Neuronal stem cell (in vitro differentiated cells): ENCODE measurements around the gene CYTH1.

Experiments
- DNase-seq: peaks from one replicate; pipeline ENCODE4 v3.0.0-alpha.2; 2013; ENCODE audit warnings: low spot score
- H2AFZ ChIP-seq: one replicate; pipeline ENCODE4 v1.6.1; 2013; ENCODE audit warnings: mild to moderate bottlenecking, low read length, inconsistent platforms
- H2AK5ac ChIP-seq: 2 replicates; pipeline ENCODE4 v1.6.1; 2013; ENCODE audit warnings: low read depth, mild to moderate bottlenecking, inconsistent platforms, low read length, moderate library complexity, mixed read lengths
- H2BK120ac ChIP-seq: 2 replicates; pipeline ENCODE4 v1.6.1; 2013; ENCODE audit warnings: low read depth, mild to moderate bottlenecking, inconsistent platforms, low read length, moderate library complexity, mixed read lengths
- H2BK12ac ChIP-seq: one replicate; pipeline ENCODE4 v1.6.1; 2013; ENCODE audit warnings: low read length, inconsistent platforms
- H2BK15ac ChIP-seq: 2 replicates; pipeline ENCODE4 v1.6.1; 2013; ENCODE audit warnings: mild to moderate bottlenecking, low read length, inconsistent platforms, mixed read lengths
- H2BK5ac ChIP-seq: one replicate; pipeline ENCODE4 v1.6.1; 2013; ENCODE audit warnings: inconsistent platforms, mild to moderate bottlenecking, low read length, moderate library complexity
- H3K14ac ChIP-seq: one replicate; pipeline ENCODE4 v1.6.1; 2013; ENCODE audit warnings: low read length, inconsistent platforms
- H3K18ac ChIP-seq: 2 replicates; pipeline ENCODE4 v1.6.1; 2013; ENCODE audit warnings: low read length, inconsistent platforms
- H3K23ac ChIP-seq: 2 replicates; pipeline ENCODE4 v1.6.1; 2013; ENCODE audit warnings: low read depth, mild to moderate bottlenecking, mixed read lengths, low read length, inconsistent platforms; ENCODE audit not compliant: poor library complexity
- H3K27ac ChIP-seq: replicated peaks from 3 replicates; pipeline ENCODE4 v1.5.1; 2013; ENCODE audit warnings: low read length, inconsistent platforms
- H3K27me3 ChIP-seq, 3 experiments: 2 replicates each; pipeline ENCODE4 v1.6.1; 2013; ENCODE audit warnings: low read length in 3 of 3, mild to moderate bottlenecking in 2 of 3, inconsistent platforms in 1 of 3, low read depth in 1 of 3, mixed read lengths in 1 of 3, moderate library complexity in 1 of 3; ENCODE audit not compliant: control insufficient read depth in 3 of 3, insufficient read depth in 3 of 3
- H3K36me3 ChIP-seq, 2 donors: replicated peaks in 1 of 2; 2 replicates each; pipeline ENCODE4 v1.6.1; 2013; ENCODE audit warnings: low read length in 2 of 2; ENCODE audit not compliant: control insufficient read depth in 2 of 2, insufficient read depth in 2 of 2
- H3K4ac ChIP-seq: 2 replicates; pipeline ENCODE4 v1.6.1; 2013; ENCODE audit warnings: inconsistent platforms, mild to moderate bottlenecking, low read length, moderate library complexity
- H3K4me1 ChIP-seq, 2 donors: 1 replicate in 1 of 2; 2 replicates in 1 of 2; pipeline ENCODE4 v1.6.1; 2013; ENCODE audit warnings: low read length in 2 of 2, low read depth in 1 of 2; ENCODE audit not compliant: control insufficient read depth in 2 of 2, insufficient read depth in 1 of 2
- H3K4me2 ChIP-seq: one replicate; pipeline ENCODE4 v1.6.1; 2013; ENCODE audit warnings: mild to moderate bottlenecking, low read length, inconsistent platforms; ENCODE audit not compliant: insufficient read depth, poor library complexity, severe bottlenecking
- H3K4me3 ChIP-seq, 2 donors: 2 replicates each; pipeline ENCODE4 v1.5.1; 2013; ENCODE audit warnings: low read length in 2 of 2, mild to moderate bottlenecking in 2 of 2, inconsistent platforms in 1 of 2, moderate library complexity in 1 of 2
- H3K79me1 ChIP-seq: one replicate; pipeline ENCODE4 v1.6.1; 2013; ENCODE audit warnings: low read depth, mild to moderate bottlenecking, inconsistent platforms, low read length, moderate library complexity
- H3K9ac ChIP-seq: one replicate; pipeline ENCODE4 v1.6.1; 2013; ENCODE audit warnings: mild to moderate bottlenecking, low read depth, low read length, inconsistent platforms; ENCODE audit not compliant: poor library complexity
- H3K9me3 ChIP-seq, 2 donors: replicated peaks in 1 of 2; 2 replicates each; pipeline versions ENCODE3 to v1.6.1; 2013; ENCODE audit warnings: low read length in 2 of 2, mild to moderate bottlenecking in 2 of 2, inconsistent platforms in 1 of 2, low read depth in 1 of 2, mixed read lengths in 1 of 2, moderate library complexity in 1 of 2; ENCODE audit not compliant: control insufficient read depth in 2 of 2, insufficient read depth in 1 of 2
- H4K8ac ChIP-seq: one replicate; pipeline ENCODE4 v1.6.1; 2013; ENCODE audit warnings: low read depth, mild to moderate bottlenecking, inconsistent platforms, low read length, moderate library complexity
- H4K91ac ChIP-seq: one replicate; pipeline ENCODE4 v1.6.1; 2013; ENCODE audit warnings: low read length, low read depth, mild to moderate bottlenecking, inconsistent platforms; ENCODE audit not compliant: poor library complexity
- WGBS, 2 donors: extraction: QIAGEN DNeasy Blood & Tissue Kit; methylation state at CpG; one replicate each; pipeline ENCODE4 v1.1.7; 2013; ENCODE audit warnings: missing lambda C conversion rate in 2 of 2, mixed read lengths in 1 of 2; ENCODE audit not compliant: insufficient read length in 2 of 2, insufficient replicate concordance in 1 of 2; ENCODE audit errors: extremely low coverage in 2 of 2; 5-methylcytosine and 5-hydroxymethylcytosine counted together

CYTH1 gene

GRCh38 chr17:78791840-78792709, 10.0 kb upstream of the CYTH1 start:
- Histone ChIP-seq H3K4me3 (no peak overlapping the region), H3K27me3 (no peaks in the 10 kb centered on the region), H2BK15ac (no peak overlapping the region), H4K8ac (no peak overlapping the region), H3K9me3 (peaks cover 0 to 3% of the 10 kb centered on the region in 2 donors), H3K14ac (no peak overlapping the region), H3K79me1 (peaks cover 2% of the 10 kb centered on the region), H3K4me1 (peaks cover 0 to 7% of the 10 kb centered on the region in 2 donors), H2AFZ (no peak overlapping the region), H3K27ac (peak overlapping the region; percentile 2), H2BK5ac (no peak overlapping the region), H3K9ac (no peak overlapping the region), H3K18ac (peak overlapping the region; percentile 40), H4K91ac (no peak overlapping the region), H2BK12ac (no peak overlapping the region), H3K36me3 (peaks cover 17 to 42% of the 10 kb centered on the region in 2 donors), H2AK5ac (no peak overlapping the region), H3K4me2 (no peak overlapping the region), H3K4ac (no peak overlapping the region), H3K23ac (no peak overlapping the region), H2BK120ac (no peak overlapping the region)
- WGBS, 2 donors, result no CpG with 5 or more reads among the region's 11 CpGs
- DNase-seq, result no peak

DNA sequence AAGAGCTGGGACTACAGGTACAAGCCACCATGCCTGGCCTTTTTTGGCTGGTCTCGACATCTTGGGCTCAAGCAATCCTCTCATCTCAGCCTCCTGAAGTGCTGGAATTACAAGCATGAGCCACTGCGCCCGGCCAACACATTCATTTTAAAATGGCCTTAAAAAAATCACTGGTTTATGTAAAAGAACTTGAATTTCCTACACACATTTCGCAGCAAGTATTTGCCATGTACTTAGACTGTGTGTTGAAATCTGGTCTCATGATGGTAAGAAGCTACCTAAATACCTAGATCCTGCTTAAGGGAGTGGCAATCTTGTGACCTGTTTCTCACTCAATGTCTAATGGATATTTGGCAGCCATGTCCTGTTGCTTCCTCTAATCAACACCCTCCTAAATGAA, 8.5 kb upstream of the CYTH1 start:
- no peak overlapping the region for H3K23ac ChIP-seq
- peaks cover 0 to 3% of the 10 kb centered on the region in 2 donors for H3K9me3 ChIP-seq
- H2BK120ac ChIP-seq, result no peak overlapping the region
- H2BK5ac ChIP-seq, result no peak overlapping the region
- no peak overlapping the region for H4K8ac ChIP-seq
- no peak for DNase-seq
- H3K79me1 ChIP-seq, result no peaks in the 10 kb centered on the region
- no peak overlapping the region for H2AK5ac ChIP-seq
- no peak overlapping the region for H2BK15ac ChIP-seq
- H2AFZ ChIP-seq, result no peak overlapping the region
- no peak overlapping the region for H3K14ac ChIP-seq
- H3K18ac ChIP-seq, result no peak overlapping the region
- no peak overlapping the region for H3K27ac ChIP-seq
- H3K36me3 ChIP-seq, result peaks cover 6 to 27% of the 10 kb centered on the region in 2 donors
- WGBS, 2 donors, result no CpG with 5 or more reads among the region's 4 CpGs
- H3K27me3 ChIP-seq, result no peaks in the 10 kb centered on the region
- peaks cover 0 to 7% of the 10 kb centered on the region in 2 donors for H3K4me1 ChIP-seq
- no peak overlapping the region for H3K4me3 ChIP-seq
- H4K91ac ChIP-seq, result no peak overlapping the region
- no peak overlapping the region for H2BK12ac ChIP-seq
- no peak overlapping the region for H3K9ac ChIP-seq
- H3K4ac ChIP-seq, result no peak overlapping the region
- H3K4me2 ChIP-seq, result no peak overlapping the region

- no peak overlapping the region for H2AFZ ChIP-seq
- no peak overlapping the region for H3K23ac ChIP-seq
- H4K91ac ChIP-seq, result no peak overlapping the region
- no peak overlapping the region for H2BK120ac ChIP-seq
- no peak overlapping the region for H3K4me2 ChIP-seq
- no peaks in the 10 kb centered on the region for H3K79me1 ChIP-seq
- H3K36me3 ChIP-seq, result peaks cover 2 to 19% of the 10 kb centered on the region in 2 donors
- H3K14ac ChIP-seq, result no peak overlapping the region
- H3K4me1 ChIP-seq, result peaks cover 0 to 7% of the 10 kb centered on the region in 2 donors
- H3K4me3 ChIP-seq, result no peak overlapping the region
- no peak overlapping the region for H4K8ac ChIP-seq
- no peak overlapping the region for H3K9ac ChIP-seq
- H3K4ac ChIP-seq, result no peak overlapping the region
- no CpG with 5 or more reads among the region's 14 CpGs for WGBS, 2 donors
- H3K18ac ChIP-seq, result no peak overlapping the region
- no peak overlapping the region for H2BK15ac ChIP-seq
- peak overlapping the region; percentile 13 for H3K27ac ChIP-seq
- no peak overlapping the region for H2BK12ac ChIP-seq
- no peak for DNase-seq
- H2BK5ac ChIP-seq, result no peak overlapping the region
- no peaks in the 10 kb centered on the region for H3K27me3 ChIP-seq
- H2AK5ac ChIP-seq, result no peak overlapping the region
- peaks cover 0 to 3% of the 10 kb centered on the region in 2 donors for H3K9me3 ChIP-seq
Observed at GRCh38 chr17:78789663-78790181, 7.6 kb upstream of the CYTH1 start.

GRCh38 chr17:78789149-78789662, 7.1 kb upstream of the CYTH1 start:
- no peak overlapping the region for H3K4ac ChIP-seq
- H3K4me1 ChIP-seq, result peaks cover 0 to 7% of the 10 kb centered on the region in 2 donors
- H3K27me3 ChIP-seq, result no peaks in the 10 kb centered on the region
- H3K4me2 ChIP-seq, result no peak overlapping the region
- H3K23ac ChIP-seq, result no peak overlapping the region
- H3K36me3 ChIP-seq, result peaks cover 2 to 13% of the 10 kb centered on the region in 2 donors
- no peak overlapping the region for H4K91ac ChIP-seq
- H3K9me3 ChIP-seq, result peaks cover 0 to 3% of the 10 kb centered on the region in 2 donors
- H3K18ac ChIP-seq, result no peak overlapping the region
- DNase-seq, result no peak
- no peak overlapping the region for H3K9ac ChIP-seq
- no peak overlapping the region for H2AK5ac ChIP-seq
- no peak overlapping the region for H2BK12ac ChIP-seq
- H2AFZ ChIP-seq, result no peak overlapping the region
- no peak overlapping the region for H2BK5ac ChIP-seq
- H3K4me3 ChIP-seq, result no peak overlapping the region
- no peak overlapping the region for H2BK120ac ChIP-seq
- H4K8ac ChIP-seq, result no peak overlapping the region
- H3K14ac ChIP-seq, result no peak overlapping the region
- peak overlapping the region; percentile 13 for H3K27ac ChIP-seq
- H2BK15ac ChIP-seq, result no peak overlapping the region
- WGBS, 2 donors, result no CpG with 5 or more reads among the region's 5 CpGs
- no peaks in the 10 kb centered on the region for H3K79me1 ChIP-seq
